ENCODE measurements around the gene VAMP4.
"Not testable (repeated sequence)": the region's sequence is repeated elsewhere in the genome, so short reads cannot be mapped to it uniquely, and the experiment has no call there.

Gene VAMP4

DNA sequence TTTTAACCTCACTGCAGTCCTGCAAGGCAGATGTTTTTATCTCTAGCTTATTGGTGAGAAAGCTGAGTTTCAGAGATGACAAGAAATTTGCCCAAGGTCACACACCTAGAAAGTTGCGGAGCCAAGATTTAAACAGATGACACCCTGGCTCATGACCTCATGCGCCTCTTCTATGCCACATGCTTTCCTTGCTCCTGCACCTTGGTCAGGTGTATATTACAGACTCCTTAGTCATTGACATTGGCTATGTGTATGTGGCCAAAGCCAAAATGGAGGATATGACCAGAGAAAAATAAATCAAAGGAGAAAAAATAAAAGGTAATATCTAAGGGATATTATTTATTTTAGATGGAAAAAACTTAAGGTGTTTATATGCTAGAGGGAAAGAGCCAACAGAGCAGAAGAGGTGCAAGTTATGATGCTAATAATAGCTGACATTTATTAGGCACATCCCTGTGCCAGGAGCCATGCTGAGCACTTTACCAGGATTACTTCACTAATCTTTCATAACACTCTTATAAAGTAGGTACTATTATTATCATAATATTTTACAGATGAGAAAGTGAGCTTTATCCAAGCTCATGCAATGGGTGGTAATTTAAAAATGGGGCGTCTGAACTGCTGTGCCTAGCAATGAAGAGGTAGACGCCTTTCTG is 75.6 kb downstream of the VAMP4 start:
- no peak for TF ChIP-seq CTCF (IDR thresholded peaks at IDR 0.05; ENCODE audit: low read depth, low read length, missing control alignments)
- DNase-seq (ENCODE audit: extremely low read depth, low read depth): no peak
- no peak overlapping the region for H3K4me3 ChIP-seq (replicated peaks; ENCODE audit: low read depth, low read length)

DNA sequence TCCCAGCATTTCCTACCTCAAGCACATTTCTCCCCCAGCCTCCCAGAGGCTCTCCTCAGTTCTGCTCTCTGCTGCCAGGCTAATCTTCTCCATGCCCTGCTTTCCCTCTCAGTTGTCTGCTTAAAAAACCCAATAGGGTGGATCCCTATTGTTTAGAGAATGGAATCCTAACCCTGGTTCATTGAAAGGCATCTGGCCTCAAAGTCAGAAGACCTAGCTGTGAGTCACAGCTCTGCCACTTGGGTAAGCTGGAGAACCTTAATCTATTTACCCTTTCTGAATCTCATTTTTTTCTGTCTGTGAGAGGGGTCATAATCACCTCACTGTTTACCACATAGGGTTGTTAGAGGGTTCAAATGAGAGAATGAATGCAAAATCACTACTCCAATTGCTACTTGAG is 76.9 kb downstream of the VAMP4 start:
- no peak for DNase-seq (ENCODE audit: extremely low read depth, low read depth)
- no peak for TF ChIP-seq CTCF (IDR thresholded peaks at IDR 0.05; ENCODE audit: low read depth, low read length, missing control alignments)
- no peak overlapping the region for H3K4me3 ChIP-seq (replicated peaks; ENCODE audit: low read depth, low read length)

GRCh38 chr1:171663854-171664575 is 77.8 kb downstream of the VAMP4 start:
- no peak for TF ChIP-seq CTCF (IDR thresholded peaks at IDR 0.05; ENCODE audit: low read depth, low read length, missing control alignments)
- no peak for DNase-seq (ENCODE audit: extremely low read depth, low read depth)
- no peak overlapping the region for H3K4me3 ChIP-seq (replicated peaks; ENCODE audit: low read depth, low read length)

- TF ChIP-seq CTCF (IDR thresholded peaks at IDR 0.05; ENCODE audit: low read depth, low read length, missing control alignments): no peak
- no peak overlapping the region for H3K4me3 ChIP-seq (replicated peaks; ENCODE audit: low read depth, low read length)
- no peak for DNase-seq (ENCODE audit: extremely low read depth, low read depth)
These were observed 78.6 kb downstream of the VAMP4 start for GRCh38 chr1:171663036-171663853.

DNA sequence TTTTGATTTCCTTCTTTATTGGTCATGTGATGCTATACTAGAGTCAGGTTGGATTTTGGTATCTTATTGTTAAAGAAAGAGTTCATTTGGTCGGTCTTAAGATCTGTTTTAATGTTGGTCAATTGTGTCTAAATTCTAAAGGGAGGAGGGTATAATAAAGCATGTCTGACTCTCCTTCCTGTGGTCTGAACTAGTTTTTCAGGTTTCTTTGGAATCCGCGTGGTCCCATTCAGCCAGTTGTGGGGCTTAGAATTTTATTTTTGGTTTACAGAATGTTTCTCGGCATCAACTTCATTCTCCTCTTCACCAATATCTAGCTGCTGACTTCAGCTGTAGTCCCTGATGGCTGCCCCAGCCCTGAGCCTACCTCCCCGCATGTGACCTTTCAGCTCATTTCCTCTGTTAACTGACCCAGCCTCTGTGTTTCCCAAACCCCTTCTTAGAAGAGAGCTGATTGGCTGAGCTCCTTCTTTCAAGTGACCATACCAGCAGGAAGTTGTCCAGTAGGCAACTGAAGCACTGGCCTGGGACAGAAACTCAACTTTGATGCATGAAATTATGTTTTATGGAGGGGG is 80.7 kb downstream of the VAMP4 start:
- DNase-seq (ENCODE audit: extremely low read depth, low read depth): no peak
- TF ChIP-seq CTCF (IDR thresholded peaks at IDR 0.05; ENCODE audit: low read depth, low read length, missing control alignments): no peak
- H3K4me3 ChIP-seq (replicated peaks; ENCODE audit: low read depth, low read length): no peak overlapping the region

GRCh38 chr1:171656206-171656605 is 85.7 kb downstream of the VAMP4 start:
- not testable (repeated sequence) for DNase-seq (ENCODE audit: extremely low read depth, low read depth); H3K4me3 ChIP-seq (replicated peaks; ENCODE audit: low read depth, low read length)

DNA sequence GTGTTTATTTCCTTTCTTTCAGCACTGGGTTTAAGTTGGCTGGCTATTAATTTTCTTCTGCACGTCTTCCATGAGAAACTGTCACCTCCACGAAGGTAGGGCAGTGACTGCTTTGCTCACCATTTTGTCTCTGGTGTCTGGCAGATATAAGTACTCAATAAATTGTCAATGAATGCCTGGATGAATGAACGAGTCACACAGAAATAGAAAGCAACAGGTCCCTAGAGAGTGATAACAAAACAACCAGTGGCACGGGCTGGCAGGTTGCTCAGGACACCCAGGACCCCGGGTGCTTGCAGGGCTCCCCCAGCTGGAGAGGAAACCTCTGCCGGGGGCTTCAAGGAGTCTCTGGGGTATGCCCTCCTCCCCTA is 86.1 kb downstream of the VAMP4 start:
- TF ChIP-seq CTCF (IDR thresholded peaks at IDR 0.05; ENCODE audit: low read depth, low read length, missing control alignments): no peak
- no peak overlapping the region for H3K4me3 ChIP-seq (replicated peaks; ENCODE audit: low read depth, low read length)
- DNase-seq (ENCODE audit: extremely low read depth, low read depth): no peak
